IMR-90 (cell line): ENCODE results near the gene ZFAND4.
"Not testable (repeated sequence)": the region's sequence is repeated elsewhere in the genome, so short reads cannot be mapped to it uniquely, and the experiment has no call there.

Experiments used
- BHLHE40 ChIP-seq: fragments of 150-350 bp; IDR thresholded peaks from 2 replicates; pipeline ENCODE4 v1.6.1; 2016; ENCODE audit warnings: mild to moderate bottlenecking, low read depth, low read length
- CEBPB ChIP-seq: IDR thresholded peaks from 2 replicates; pipeline ENCODE4 v1.6.1; 2012; ENCODE audit warnings: low read depth, low read length, improper control_type of control experiment
- FOS ChIP-seq: fragments of 150-350 bp; IDR thresholded peaks from 2 replicates; pipeline ENCODE4 v1.6.1; 2016; ENCODE audit warnings: low read depth, low read length
- NFE2L2 ChIP-seq: fragments of 150-350 bp; IDR thresholded peaks from 2 replicates; pipeline ENCODE4 v1.6.1; 2016; ENCODE audit warnings: low read depth, mild to moderate bottlenecking, low read length
- POLR2A ChIP-seq: IDR thresholded peaks from 2 replicates; pipeline ENCODE4 v1.6.1; 2012; ENCODE audit warnings: mild to moderate bottlenecking, low read depth, low read length
- RAD21 ChIP-seq: IDR thresholded peaks from 2 replicates; pipeline ENCODE4 v1.6.1; 2012; ENCODE audit warnings: low read length, improper control_type of control experiment
- RFX5 ChIP-seq: IDR thresholded peaks from 2 replicates; pipeline ENCODE4 v1.8.0; 2012; ENCODE audit warnings: low read depth, mild to moderate bottlenecking, low read length, moderate library complexity
- SMC3 ChIP-seq: fragments of 150-350 bp; IDR thresholded peaks from 2 replicates; pipeline ENCODE4 v1.6.1; 2016; ENCODE audit warnings: low read depth, mild to moderate bottlenecking, antibody characterized with exemption, low read length, moderate library complexity
- USF2 ChIP-seq: fragments of 150-350 bp; IDR thresholded peaks from 2 replicates; pipeline ENCODE4 v1.6.1; 2017; ENCODE audit warnings: mild to moderate bottlenecking, antibody characterized with exemption, low read length, low read depth
- TF ChIP-seq, protein P1 (sequence below): conservative IDR thresholded peaks from 2 replicates; pipeline ENCODE4 v1.5.1; 2012; ENCODE audit warnings: mild to moderate bottlenecking, low read depth, low read length, improper control_type of control experiment
- TF ChIP-seq, protein P2 (sequence below): fragments of 150-350 bp; IDR thresholded peaks from 2 replicates; pipeline ENCODE4 v1.6.1; 2016; ENCODE audit warnings: low read depth, mild to moderate bottlenecking, low read length, moderate library complexity, borderline replicate concordance

DNA sequence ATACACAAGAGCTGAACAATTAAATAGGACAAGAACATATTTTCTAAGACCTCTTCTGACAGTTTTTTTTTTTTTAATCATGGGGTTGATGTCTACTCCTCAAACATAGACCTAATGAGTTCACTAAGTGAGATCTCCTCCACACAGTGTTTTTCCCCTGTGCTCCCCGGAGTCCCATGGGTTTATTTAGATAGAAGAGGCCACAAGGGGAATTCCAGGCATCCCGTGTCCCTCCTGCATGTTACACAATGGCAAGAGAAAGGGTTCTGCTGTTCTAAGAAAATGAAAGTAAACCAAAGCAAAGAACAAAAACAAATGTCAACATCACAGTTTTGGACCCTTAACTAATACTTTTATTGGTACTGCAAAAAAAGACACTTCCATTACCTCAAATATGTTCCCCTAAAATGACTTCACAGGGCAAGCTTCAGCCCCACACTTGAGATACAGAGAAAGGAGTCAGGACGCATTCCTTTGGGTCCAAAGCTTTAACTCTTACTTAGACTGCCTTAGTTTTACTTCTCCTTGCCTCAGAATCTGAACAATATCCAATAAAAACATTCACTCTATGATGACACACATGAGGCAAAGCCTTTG, 37.7 kb upstream of the ZFAND4 start:
- not testable (repeated sequence) for TF ChIP-seq POLR2A, CEBPB, RAD21, SMC3, RFX5, FOS, NFE2L2, USF2, BHLHE40
- TF ChIP-seq, protein P1, sequence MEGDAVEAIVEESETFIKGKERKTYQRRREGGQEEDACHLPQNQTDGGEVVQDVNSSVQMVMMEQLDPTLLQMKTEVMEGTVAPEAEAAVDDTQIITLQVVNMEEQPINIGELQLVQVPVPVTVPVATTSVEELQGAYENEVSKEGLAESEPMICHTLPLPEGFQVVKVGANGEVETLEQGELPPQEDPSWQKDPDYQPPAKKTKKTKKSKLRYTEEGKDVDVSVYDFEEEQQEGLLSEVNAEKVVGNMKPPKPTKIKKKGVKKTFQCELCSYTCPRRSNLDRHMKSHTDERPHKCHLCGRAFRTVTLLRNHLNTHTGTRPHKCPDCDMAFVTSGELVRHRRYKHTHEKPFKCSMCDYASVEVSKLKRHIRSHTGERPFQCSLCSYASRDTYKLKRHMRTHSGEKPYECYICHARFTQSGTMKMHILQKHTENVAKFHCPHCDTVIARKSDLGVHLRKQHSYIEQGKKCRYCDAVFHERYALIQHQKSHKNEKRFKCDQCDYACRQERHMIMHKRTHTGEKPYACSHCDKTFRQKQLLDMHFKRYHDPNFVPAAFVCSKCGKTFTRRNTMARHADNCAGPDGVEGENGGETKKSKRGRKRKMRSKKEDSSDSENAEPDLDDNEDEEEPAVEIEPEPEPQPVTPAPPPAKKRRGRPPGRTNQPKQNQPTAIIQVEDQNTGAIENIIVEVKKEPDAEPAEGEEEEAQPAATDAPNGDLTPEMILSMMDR, result not testable (repeated sequence)
- TF ChIP-seq, protein P2, sequence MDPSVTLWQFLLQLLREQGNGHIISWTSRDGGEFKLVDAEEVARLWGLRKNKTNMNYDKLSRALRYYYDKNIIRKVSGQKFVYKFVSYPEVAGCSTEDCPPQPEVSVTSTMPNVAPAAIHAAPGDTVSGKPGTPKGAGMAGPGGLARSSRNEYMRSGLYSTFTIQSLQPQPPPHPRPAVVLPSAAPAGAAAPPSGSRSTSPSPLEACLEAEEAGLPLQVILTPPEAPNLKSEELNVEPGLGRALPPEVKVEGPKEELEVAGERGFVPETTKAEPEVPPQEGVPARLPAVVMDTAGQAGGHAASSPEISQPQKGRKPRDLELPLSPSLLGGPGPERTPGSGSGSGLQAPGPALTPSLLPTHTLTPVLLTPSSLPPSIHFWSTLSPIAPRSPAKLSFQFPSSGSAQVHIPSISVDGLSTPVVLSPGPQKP, result not testable (repeated sequence)
